ENCODE results near the gene PCED1A.
"Not testable (repeated sequence)": the region's sequence is repeated elsewhere in the genome, so short reads cannot be mapped to it uniquely, and the experiment has no call there.

Gene PCED1A

GRCh38 chr20:2866236-2866635 lies 25.8 kb upstream of the PCED1A start:
- DNase-seq (ENCODE audit: low spot score) = no peak

GRCh38 chr20:2865630-2866029 lies 25.2 kb upstream of the PCED1A start:
- no peak for DNase-seq (ENCODE audit: low spot score)

- no peak for DNase-seq (ENCODE audit: low spot score)
These were observed 24.6 kb upstream of the PCED1A start for GRCh38 chr20:2865101-2865500.

- DNase-seq (ENCODE audit: low spot score) = no peak
These were observed 24.2 kb upstream of the PCED1A start for GRCh38 chr20:2864626-2865025.

GRCh38 chr20:2859330-2860121 lies 19.1 kb upstream of the PCED1A start:
- peak; percentile 74 for DNase-seq (ENCODE audit: low spot score)

- no peak for DNase-seq (ENCODE audit: low spot score)
These were observed 18.1 kb upstream of the PCED1A start for GRCh38 chr20:2858591-2858990.

- DNase-seq (ENCODE audit: low spot score) = no peak
These were observed 10.6 kb upstream of the PCED1A start for GRCh38 chr20:2851086-2851485.

GRCh38 chr20:2849529-2849928 lies 9.1 kb upstream of the PCED1A start:
- DNase-seq (ENCODE audit: low spot score) = no peak

- DNase-seq (ENCODE audit: low spot score) = no peak
These were observed 7.3 kb upstream of the PCED1A start for GRCh38 chr20:2847802-2848201.

- no peak for DNase-seq (ENCODE audit: low spot score)
These were observed 6.2 kb upstream of the PCED1A start for GRCh38 chr20:2846698-2847097.

GRCh38 chr20:2845607-2846006 lies 5.2 kb upstream of the PCED1A start:
- no peak for DNase-seq (ENCODE audit: low spot score)

GRCh38 chr20:2840967-2841531 lies 594 bp upstream of the PCED1A start:
- peak; percentile 87 for DNase-seq (ENCODE audit: low spot score)

GRCh38 chr20:2839732-2840137 lies 720 bp downstream of the PCED1A start:
- no peak for DNase-seq (ENCODE audit: low spot score)

GRCh38 chr20:2838847-2839671 lies 1.4 kb downstream of the PCED1A start:
- DNase-seq (ENCODE audit: low spot score) = no peak

GRCh38 chr20:2838170-2838797 lies 2.2 kb downstream of the PCED1A start:
- DNase-seq (ENCODE audit: low spot score) = no peak

GRCh38 chr20:2837221-2837960 lies 3.1 kb downstream of the PCED1A start:
- DNase-seq (ENCODE audit: low spot score) = no peak

- DNase-seq (ENCODE audit: low spot score) = no peak
These were observed 4.4 kb downstream of the PCED1A start for GRCh38 chr20:2836035-2836434.

- DNase-seq (ENCODE audit: low spot score) = no peak
These were observed 5.1 kb downstream of the PCED1A start for GRCh38 chr20:2835331-2835796.

- DNase-seq (ENCODE audit: low spot score) = no peak
These were observed 5.9 kb downstream of the PCED1A start for GRCh38 chr20:2834401-2835110.

GRCh38 chr20:2833761-2834160 lies 6.7 kb downstream of the PCED1A start:
- no peak for DNase-seq (ENCODE audit: low spot score)

GRCh38 chr20:2831206-2831605 lies 9.2 kb downstream of the PCED1A start:
- not testable (repeated sequence) for DNase-seq (ENCODE audit: low spot score)
